GM10248 (cell line): ENCODE data around the gene SYTL5.
A peak's percentile ranks its signal among the peaks of the same experiment; 100 is the strongest.

Experiments used
- CTCF ChIA-PET: fragments of 300-600 bp; sonication (Branson Sonifier 250); formaldehyde crosslinking; extraction: SDS; loops from one replicate; lab custom pipeline; 2021; ENCODE audit warnings: antibody characterized with exemption; lab: Yijun Ruan, JAX
- POLR2A ChIA-PET: fragments of 350-650 bp; sonication (Branson Sonifier 250); formaldehyde crosslinking; extraction: SDS; loops from one replicate; lab custom pipeline; 2020; ENCODE audit warnings: antibody characterized with exemption; lab: Yijun Ruan, JAX
- DNase-seq: peaks from one replicate; pipeline ENCODE4 v3.0.0; 2012; ENCODE audit errors: extremely low spot score
- TF ChIP-seq, protein P1 (sequence below): IDR thresholded peaks from 2 replicates; pipeline ENCODE4 v1.5.1; 2012; ENCODE audit warnings: mild to moderate bottlenecking, low read depth; ENCODE audit errors: extremely low read depth, missing control alignments, control extremely low read depth

Gene SYTL5

DNA sequence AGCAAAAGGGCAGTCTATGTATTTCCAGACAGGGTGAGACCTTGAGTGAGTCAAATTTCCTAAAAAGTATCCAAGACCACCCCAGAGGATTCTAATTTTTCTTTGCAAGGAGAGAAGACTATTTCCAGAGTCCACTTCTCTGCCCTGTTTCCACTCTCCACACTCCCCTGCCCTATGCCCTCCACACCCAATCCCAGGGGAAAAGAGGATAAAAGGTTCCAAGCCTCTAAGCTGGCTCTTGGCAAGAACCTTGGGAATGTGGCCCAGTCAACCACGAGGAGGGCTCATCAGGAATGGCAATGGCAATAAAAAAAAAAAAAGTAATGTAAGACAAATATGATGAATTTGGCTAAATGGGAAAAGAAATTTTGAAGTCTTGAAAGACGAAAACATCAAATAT is 148.5 kb downstream of the SYTL5 start:
- ChIA-PET POLR2A (no interaction called here), CTCF (no interaction called here)
- TF ChIP-seq, protein P1, sequence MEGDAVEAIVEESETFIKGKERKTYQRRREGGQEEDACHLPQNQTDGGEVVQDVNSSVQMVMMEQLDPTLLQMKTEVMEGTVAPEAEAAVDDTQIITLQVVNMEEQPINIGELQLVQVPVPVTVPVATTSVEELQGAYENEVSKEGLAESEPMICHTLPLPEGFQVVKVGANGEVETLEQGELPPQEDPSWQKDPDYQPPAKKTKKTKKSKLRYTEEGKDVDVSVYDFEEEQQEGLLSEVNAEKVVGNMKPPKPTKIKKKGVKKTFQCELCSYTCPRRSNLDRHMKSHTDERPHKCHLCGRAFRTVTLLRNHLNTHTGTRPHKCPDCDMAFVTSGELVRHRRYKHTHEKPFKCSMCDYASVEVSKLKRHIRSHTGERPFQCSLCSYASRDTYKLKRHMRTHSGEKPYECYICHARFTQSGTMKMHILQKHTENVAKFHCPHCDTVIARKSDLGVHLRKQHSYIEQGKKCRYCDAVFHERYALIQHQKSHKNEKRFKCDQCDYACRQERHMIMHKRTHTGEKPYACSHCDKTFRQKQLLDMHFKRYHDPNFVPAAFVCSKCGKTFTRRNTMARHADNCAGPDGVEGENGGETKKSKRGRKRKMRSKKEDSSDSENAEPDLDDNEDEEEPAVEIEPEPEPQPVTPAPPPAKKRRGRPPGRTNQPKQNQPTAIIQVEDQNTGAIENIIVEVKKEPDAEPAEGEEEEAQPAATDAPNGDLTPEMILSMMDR = no peak
- no peak for DNase-seq

GRCh38 chrX:38156838-38157237 is 150.5 kb downstream of the SYTL5 start:
- no peak for DNase-seq
- CTCF ChIA-PET = interaction anchor here (2.0 kb wide), 1 partner anchor 9 kb away, joined by 5 read pairs; no protein-coding TSS in a partner anchor
- POLR2A ChIA-PET = no interaction called here
- TF ChIP-seq, protein P1 = no peak

- TF ChIP-seq, protein P1 = no peak
- ChIA-PET CTCF (interaction anchor here (1.4 kb wide), 1 partner anchor 417 kb away, joined by 3 read pairs; no protein-coding TSS in a partner anchor), POLR2A (no interaction called here)
- DNase-seq = no peak
Measured at GRCh38 chrX:38163193-38163592, 156.8 kb downstream of the SYTL5 start.

- ChIA-PET CTCF (no interaction called here), POLR2A (no interaction called here)
- TF ChIP-seq, protein P1 = no peak
Measured at GRCh38 chrX:38165023-38165422, 158.7 kb downstream of the SYTL5 start.

GRCh38 chrX:38166478-38167083 is 160.2 kb downstream of the SYTL5 start:
- POLR2A ChIA-PET = no interaction called here
- TF ChIP-seq, protein P1 = peak; percentile 5
- CTCF ChIA-PET = interaction anchor here (0.8 to 2.6 kb wide), 17 partner anchors 9 to 421 kb away, joined by 3 to 16 read pairs (median 4); partner anchors contain the start of gene RPGR
- DNase-seq = peak; percentile 21

More at GRCh38 chrX:38165023-38165422, 158.7 kb downstream of the SYTL5 start:
- no peak for DNase-seq

- no peak for DNase-seq
- TF ChIP-seq, protein P1 = no peak
- POLR2A ChIA-PET = no interaction called here
- CTCF ChIA-PET = interaction anchor here (1.0 to 1.2 kb wide), 2 partner anchors 30 to 239 kb away, joined by 3 read pairs; no protein-coding TSS in a partner anchor
Measured at GRCh38 chrX:38170556-38170955, 164.2 kb downstream of the SYTL5 start.

GRCh38 chrX:38172596-38172995 is 166.2 kb downstream of the SYTL5 start:
- ChIA-PET POLR2A (no interaction called here), CTCF (no interaction called here)
- no peak for DNase-seq
- TF ChIP-seq, protein P1 = no peak
